Activated CD4-positive, CD25-positive, alpha-beta regulatory T cell treated with anti-CD3 and anti-CD28 coated beads, Interleukin-2, amount 50 U/mL, for 24 hours (primary cell): ENCODE results near the gene APOH.

Experiments
- ATAC-seq, 2 donors: fragments of 150-1000 bp; cut with Tn5 transposase; one replicate each; pipeline ENCODE4 v1.10.0; 2021; ENCODE audit warnings: mild to moderate bottlenecking in 1 of 2, moderate library complexity in 1 of 2

APOH gene

DNA sequence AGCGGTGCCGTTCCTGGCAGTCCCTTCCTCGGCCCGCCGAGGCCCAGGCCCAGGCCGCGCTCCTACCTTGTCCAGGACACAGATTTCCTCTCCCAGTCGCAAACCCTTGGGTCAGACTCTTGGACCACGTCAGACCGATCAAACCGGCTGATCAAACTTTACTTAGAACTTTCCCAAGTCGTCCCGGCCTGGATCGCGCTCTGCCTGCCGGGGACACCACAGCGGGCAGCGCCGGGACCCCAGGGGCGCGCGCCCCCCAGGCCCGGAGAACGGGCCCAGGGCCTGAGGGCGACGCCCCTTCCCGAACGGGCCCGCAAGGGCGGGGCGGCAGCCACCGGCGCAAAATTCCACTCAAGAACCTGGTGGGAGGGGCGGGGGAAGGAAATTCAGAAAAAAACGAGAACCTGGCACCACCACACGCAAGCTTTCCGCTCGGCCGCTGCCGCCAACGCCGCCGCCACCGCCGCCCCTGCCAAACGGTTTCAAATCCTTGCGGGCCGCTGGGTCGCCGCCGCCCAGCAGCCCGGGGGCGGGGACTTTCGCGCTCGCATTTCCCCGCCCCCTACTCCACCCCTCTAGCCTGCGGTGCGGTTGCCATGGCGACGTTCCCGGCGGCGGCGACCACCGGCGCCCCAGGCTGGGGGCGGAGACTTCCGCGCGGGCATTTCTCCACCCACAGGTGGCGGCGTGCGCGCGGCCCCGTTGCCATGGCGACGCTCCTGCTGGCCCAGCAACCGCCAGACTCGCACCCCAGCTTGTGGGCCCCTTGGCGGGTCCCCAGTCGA, 37.4 kb downstream of the APOH start, which contains the start of gene CEP112:
Gene CEP112, minus strand, starts transcription at position 541 of the 785 bp plus-strand sequence.
- ATAC-seq: peak; percentile 73 to 83

DNA sequence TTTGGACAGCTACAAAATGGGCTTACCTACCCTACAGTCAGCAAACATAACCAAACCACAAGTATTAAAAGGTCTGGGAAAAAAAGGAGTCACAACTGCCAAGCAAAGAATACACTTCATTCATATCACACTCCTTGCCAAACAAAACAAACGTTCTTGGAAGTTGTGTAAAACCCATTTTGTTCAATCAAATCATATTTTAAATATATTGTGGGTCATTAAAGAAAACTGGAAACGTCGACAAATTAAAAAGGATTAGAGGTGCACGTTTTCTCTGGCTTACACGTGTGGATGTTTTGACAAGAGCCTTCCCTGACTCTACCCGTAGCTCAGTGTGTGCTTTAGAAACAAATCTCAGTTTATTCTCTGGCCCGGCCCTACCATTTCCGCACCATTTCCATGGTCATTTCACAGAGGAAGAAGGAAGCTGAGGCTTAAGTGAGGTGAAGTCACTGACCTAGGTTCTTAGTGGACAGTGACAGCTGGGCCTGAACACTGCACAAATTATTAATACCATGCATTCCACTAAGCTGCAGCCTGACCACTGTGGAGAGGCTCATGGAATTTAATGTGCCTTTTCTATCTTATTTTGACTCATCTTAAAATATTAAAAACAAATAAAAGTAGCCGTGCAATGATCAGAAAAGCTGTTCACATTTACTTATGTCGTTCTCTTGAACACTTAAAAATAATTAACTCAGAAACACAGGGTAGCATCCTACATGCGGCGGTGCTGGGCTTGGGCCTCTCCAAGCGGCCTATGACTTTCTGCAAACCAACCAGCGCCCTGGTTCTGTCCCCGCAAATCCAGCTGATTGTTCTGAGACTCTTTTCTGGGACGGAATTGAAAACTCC, 38.2 kb downstream of the APOH start:
- no peak for ATAC-seq

DNA sequence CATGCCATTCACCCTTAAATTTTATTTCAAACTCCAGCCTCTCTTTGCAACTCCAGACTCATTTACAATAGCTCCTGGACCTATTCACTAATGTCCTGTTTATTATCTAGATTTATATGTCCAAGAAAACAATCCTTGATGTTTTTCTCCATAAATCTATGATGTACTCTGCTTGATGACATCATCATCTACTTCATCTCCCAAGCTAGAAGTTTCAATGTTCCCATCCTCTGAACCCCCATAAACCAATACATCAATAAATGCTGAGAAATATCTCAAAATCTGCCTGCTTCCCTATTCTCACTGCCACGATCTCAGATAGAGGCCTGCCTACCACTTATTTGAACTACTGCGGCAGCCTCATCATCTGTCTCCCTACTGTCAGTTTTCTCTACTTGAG, 41.5 kb downstream of the APOH start:
- no peak for ATAC-seq

DNA sequence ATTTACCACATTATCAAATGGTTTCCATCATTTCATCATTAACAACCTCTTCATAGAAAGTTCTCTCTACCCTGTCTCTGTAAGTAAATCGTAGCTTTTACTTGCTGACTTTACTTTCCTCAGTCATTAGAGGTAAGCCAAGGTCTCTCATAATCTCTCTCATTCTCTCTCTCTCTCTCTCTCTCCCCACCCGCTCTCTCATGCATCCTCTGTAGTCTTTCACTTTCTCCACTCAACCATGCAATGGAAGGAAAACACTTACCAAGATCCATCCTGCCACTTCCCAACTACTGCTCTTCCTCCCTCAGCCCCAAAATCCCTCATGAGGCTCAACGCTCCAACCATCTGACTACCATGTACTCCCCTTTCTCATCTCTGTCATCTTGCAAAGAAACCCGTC, 43.4 kb downstream of the APOH start:
- ATAC-seq: no peak

DNA sequence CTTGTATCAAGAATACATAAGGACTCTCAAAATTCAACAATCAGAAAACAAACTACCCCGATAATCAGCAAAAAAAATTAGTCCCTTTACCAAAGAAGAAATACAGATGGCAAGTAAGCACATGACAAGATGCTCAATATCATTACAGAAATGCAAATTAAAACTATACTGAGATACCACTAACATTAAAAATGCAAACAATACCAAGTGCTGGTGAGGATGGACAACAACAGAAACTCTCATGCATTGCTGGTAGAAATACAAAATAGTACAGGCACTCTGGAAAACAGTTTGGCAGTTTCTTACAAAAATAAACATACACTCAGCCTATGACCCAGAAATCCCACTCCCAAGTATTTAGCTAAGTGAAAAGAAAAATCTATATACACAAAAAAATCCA, 44.8 kb downstream of the APOH start:
- no peak for ATAC-seq

DNA sequence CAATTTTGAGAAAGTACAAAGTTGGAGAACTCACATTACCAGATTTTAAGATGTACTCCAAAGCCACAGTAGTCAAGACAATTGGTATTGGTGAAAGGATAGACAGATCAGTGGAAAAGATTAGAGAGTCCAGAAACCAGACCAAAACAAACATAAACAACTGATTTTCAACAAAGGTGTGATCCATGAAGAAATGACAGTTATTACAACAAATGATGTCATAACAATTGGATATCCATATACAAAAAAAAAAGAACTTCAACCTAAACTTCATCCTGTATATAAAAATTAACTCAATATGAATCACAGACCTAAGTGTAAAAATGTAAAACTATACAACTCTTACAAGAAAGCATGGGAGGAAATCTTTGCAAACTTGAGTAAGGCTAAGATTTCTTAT, 45.7 kb downstream of the APOH start:
- ATAC-seq: no peak

DNA sequence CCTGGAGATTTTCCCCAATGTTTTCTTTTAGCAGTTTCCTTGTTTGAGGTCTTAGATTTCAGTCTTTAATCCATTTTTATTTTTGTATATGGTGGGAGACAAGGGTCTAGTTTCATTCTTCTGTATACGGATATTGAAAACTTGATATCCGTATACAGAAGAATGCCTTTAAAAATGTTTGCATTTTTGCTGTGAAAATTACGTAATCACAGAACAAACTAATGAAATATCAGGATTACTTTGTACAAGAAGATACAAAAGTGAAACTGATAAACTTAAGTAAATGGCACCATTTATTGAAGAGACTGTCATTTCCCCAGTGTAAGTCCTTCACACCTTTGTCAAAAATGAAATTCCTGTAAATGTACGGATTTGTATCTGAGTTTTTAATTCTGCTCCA, 50.6 kb downstream of the APOH start:
- ATAC-seq: no peak

DNA sequence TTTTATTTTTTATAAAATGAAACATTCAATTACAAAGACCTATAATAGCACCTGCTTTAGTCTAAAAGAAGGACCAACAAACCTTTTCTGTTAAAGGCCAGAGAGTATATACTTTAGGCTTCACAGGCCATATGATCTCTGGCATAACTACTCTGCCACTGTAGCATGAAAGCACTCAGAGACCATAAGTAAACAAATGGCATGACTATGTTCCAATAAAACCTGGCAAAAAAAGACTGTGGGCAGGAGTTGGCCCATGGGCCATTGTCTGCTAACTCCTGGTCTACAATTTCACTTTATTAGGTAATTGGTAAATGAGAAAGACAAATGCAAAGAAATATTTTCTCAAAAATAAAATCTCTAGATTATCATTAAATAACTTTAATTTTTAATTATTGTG, 52.2 kb downstream of the APOH start:
- no peak for ATAC-seq

DNA sequence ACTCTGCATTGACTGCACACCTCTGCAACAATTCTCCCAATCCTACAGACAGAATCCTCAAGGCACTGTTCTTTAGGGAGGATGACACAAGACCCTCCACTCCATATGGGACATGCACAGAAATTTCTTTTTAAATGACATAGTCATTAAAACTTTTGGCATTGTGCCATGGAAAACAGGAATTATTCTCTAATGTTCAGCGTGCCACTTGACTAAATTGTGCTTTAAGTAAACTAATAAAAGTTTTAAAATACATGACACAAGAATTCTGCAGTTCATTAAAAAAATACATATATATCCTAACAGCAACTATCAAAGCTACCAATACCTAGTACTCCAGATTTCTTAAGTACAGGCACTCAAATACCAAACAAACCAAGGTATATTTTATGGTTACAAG, 53.3 kb downstream of the APOH start:
- no peak for ATAC-seq

DNA sequence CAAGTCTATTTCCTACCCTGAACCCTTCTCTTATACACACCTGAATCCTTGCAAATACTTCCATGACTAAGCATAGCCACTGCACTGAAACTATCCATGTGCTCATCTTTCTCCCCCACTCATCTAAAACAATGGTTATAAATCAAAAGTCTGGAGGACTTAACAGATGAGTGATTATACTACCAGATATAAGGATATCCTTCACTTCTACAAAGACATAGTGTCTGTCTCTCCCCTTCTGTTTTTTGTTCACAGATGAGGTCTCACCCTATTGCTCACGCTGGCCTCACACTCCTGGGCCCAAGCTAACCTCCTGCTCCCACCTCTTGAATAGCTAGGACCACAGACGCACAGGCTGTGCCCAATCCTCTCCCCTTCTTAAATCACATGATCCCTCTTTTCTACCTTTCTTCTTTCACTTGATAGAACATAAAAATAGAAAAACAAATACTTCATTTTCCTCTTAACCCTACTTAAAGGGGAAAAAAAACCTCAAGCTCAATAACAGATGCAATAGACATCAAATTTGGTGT, 56.5 kb downstream of the APOH start:
- ATAC-seq: no peak

DNA sequence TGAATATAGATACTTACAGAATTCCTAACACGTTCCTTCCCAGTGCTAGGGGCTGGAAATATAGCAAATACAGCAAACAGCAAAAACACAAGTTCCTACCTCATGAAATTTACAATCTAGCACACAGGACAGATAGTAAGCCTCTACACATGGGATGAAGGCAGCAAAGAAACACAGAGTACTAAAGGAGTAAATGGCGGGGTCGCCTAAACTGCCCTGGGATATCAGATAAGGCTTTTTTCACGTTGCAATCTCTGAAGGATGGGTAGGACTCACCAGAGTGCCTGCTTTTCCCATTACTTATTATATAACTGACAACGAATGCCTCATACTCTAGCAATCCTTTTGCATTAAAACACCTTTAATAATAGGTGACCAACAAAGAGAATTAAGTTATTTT, 57.1 kb downstream of the APOH start:
- no peak for ATAC-seq

DNA sequence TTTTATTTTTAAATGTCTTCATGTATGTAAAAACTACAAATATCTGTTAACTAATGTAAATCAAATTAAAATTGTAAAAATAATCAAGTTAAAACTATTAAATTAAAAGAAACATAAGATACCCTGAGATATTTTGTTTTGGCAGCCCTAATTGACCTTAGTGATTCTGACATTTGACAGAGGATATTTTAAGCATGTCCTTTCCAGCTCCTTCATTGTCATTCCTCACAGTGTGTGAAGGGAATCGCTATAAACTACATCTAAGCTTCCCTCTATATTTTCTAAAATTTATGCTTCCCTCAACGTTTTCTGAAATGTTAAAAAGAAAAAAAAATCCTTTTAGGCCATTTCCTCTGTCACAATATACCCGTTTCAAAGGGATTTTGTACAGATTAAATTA, 57.5 kb downstream of the APOH start:
- no peak for ATAC-seq

DNA sequence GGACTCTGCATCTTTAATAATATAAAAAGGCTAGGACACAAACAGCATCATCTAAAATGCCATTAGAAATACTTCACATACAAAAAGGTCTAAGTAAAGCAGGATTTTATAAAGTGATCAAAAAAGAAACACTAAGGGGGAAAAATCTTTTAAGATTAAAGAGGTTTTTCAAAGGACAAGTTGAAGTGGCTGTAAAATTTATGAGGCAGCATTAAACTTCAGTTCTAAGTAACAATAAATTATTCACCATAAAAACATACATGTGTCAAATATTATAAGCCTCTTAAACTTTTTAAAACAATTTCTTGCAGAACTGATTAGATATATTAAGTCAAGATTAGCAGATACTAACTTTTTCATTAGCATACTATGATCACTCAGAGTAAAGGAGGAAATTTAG, 58.0 kb downstream of the APOH start:
- no peak for ATAC-seq

DNA sequence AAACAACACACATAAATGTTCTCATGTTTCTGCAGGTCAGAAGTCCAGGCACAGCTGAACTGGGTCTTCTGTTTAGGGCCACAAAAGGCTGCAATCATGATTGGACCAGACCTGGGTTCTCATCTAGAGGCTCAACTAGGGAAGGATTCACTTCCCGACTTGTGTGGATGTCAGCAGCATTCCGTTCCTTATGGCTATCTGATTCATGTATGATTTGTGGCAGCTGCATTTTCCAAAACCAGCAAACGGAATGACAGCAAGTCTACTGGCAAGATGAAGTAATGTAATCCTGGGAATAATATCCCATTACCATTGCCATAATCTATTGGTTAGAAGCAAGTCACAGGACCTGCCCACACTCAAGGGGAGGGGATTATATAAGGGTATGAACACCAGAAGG, 59.4 kb downstream of the APOH start:
- ATAC-seq: no peak

DNA sequence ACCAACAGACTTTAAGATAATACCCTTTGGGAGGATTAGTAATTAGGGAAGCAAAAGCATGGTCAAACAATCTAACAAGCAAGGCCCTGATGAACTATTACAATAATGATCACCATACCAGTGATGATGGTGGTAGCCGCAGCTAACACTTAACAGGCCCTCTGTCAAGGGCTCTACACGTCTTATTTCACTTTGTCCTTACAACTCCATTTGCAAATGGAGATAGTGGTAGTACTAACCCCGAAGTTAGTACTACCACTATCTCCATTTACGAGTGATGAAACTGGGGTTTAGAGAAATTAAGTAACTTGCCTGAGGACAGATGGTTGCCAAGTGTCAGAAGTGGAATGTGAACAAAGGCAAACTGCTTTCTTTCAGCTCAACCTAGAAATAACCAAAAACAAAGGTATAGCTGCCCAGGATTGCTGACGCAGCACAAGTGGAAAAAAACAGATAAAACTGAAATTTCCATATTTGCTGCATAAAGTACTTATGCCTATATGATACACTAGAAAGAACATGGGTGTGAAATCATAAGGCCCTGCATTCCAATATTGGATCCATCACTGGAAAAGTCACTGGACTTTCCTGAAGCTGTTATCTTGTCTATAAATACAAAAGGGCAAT, 61.9 kb downstream of the APOH start:
- no peak for ATAC-seq

DNA sequence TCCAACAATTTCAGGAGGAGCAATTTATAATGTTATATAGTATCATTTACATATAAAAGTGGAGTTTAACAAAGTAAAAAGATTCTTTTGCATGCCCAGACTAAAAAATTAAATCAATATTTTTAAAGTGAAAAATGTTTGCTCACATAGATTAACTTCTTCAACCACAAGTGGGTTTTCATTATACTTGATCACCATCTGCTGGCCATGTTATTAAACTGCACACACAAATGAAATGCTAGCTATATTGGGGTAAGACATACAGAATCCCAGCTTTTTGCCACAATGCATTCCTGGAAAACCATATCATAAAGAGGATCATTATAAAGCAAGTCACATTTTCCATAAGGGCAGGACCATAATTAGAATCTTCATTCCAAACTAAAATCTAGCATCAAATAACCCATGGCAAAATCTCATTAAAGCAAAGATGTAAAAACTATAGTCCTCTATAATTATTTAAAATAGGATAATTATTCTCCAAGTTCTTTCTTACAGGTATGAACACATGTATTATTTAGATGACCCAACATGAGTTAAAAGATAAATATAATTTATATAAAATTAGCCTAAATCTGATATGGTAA, 63.6 kb downstream of the APOH start:
- ATAC-seq: no peak
